ENCODE data around the gene SYNGR1.
A peak's percentile ranks its signal among the peaks of the same experiment; 100 is the strongest.

The SYNGR1 gene

GRCh38 chr22:39368461-39368911 lies 18.7 kb downstream of the SYNGR1 start:
- DNase-seq (ENCODE audit: extremely low read depth in 1 of 2, low read depth in 1 of 2) = no peak

- no peak for DNase-seq (ENCODE audit: extremely low read depth in 1 of 2, low read depth in 1 of 2)
Measured at GRCh38 chr22:39369186-39369585, 19.4 kb downstream of the SYNGR1 start.

DNA sequence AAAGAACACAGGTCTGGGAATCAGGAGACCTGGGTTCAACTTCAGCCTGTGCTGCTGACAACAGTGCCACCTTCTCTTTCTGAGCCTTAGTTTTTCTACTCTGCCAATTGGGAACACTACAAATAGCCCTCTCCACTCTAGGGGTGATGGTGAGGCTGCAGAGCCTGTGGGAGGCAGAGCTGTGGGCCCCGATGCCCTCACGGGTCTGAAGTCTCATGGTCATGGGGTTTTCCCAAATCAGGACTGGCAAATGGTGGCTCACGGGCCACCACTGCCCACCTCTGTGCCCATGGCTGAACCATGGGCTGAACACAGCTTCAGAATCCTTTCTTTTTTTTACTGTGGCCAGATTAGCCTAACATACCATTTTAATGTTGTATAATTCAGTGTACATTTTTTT lies 19.8 kb downstream of the SYNGR1 start:
- no peak for DNase-seq (ENCODE audit: extremely low read depth in 1 of 2, low read depth in 1 of 2)

- DNase-seq (ENCODE audit: extremely low read depth in 1 of 2, low read depth in 1 of 2) = no peak
Measured at GRCh38 chr22:39371732-39372131, 21.9 kb downstream of the SYNGR1 start.

DNA sequence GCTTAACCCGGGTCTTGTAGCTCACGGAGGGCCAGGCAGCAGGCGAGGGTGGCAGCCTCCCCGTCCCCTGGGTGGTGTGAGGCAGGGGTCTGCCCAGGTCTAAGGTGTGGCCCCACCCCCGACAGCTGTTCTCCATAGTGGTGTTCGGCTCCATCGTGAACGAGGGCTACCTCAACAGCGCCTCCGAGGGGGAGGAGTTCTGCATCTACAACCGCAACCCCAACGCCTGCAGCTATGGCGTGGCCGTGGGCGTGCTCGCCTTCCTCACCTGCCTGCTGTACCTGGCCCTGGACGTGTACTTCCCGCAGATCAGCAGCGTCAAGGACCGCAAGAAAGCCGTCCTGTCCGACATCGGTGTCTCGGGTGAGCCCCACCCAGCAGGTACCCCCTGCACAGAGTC lies 24.4 kb downstream of the SYNGR1 start:
- no peak for DNase-seq (ENCODE audit: extremely low read depth in 1 of 2, low read depth in 1 of 2)

DNA sequence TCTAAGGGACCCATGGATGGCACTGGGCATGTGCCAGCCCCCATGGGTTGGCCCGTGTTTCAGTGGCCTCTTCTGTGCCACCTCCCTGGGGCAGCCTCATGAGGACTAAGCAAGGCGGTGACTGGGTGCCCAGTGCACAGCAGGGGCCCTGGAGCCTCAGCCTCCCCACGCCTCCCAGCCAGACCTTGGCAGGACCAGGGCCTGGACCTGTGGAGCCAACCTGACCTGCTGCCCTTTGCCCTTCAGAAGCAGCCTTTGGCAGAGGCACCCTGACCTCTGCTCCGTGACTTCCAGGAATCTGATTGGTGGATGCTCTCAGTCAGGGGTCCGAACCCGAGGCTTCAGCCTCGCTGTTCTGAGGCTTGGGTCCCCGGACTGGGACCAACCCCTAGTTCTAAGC lies 25.0 kb downstream of the SYNGR1 start:
- DNase-seq (ENCODE audit: extremely low read depth in 1 of 2, low read depth in 1 of 2) = no peak

DNA sequence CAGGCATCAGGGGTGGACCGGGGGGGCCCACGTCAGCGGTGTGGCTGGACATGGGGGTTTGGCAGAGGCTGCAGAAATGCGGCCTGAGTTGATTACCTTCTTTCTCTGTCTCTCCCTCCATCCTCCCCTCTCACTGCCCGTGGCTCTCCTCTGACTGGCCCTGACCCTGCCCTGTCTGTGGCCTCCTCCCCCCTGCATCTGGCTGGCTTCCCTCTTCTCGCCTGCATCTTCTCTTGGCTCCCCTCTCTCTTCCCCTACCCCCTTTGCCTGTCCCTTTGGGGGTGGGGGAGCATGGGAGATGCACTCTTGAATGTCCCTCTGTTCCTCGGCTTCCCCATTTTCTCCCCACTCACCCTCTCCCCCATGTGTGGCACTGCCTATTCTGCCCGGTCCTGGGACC lies 25.9 kb downstream of the SYNGR1 start:
- DNase-seq (ENCODE audit: extremely low read depth in 1 of 2, low read depth in 1 of 2) = no peak

- no peak for DNase-seq (ENCODE audit: extremely low read depth in 1 of 2, low read depth in 1 of 2)
Measured at GRCh38 chr22:39379756-39380730, 30.3 kb downstream of the SYNGR1 start.

- DNase-seq (ENCODE audit: extremely low read depth in 1 of 2, low read depth in 1 of 2) = no peak
Measured at GRCh38 chr22:39381009-39381755, 31.4 kb downstream of the SYNGR1 start.

GRCh38 chr22:39381930-39382329 lies 32.1 kb downstream of the SYNGR1 start:
- DNase-seq (ENCODE audit: extremely low read depth in 1 of 2, low read depth in 1 of 2) = no peak

DNA sequence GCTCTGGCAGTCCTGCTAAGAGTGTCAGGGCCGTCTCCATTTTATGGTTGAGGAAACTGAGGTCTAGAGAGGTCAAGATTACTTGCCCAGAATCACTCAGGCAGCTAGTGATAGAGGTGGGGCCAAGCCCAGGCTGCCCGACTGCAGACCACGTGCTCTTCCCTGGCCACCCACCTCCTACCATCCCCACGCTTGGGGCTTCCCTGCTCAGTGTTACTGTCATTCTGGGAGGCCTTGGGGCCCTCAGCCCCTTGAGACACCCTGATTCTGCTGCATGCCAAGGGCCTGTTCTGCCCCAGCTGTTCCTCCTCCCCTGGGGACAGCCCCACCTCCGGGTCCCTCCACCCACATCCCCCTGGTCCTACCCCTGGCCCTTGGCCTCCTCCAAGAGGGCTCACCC lies 32.6 kb downstream of the SYNGR1 start:
- DNase-seq (ENCODE audit: extremely low read depth in 1 of 2, low read depth in 1 of 2) = no peak

DNA sequence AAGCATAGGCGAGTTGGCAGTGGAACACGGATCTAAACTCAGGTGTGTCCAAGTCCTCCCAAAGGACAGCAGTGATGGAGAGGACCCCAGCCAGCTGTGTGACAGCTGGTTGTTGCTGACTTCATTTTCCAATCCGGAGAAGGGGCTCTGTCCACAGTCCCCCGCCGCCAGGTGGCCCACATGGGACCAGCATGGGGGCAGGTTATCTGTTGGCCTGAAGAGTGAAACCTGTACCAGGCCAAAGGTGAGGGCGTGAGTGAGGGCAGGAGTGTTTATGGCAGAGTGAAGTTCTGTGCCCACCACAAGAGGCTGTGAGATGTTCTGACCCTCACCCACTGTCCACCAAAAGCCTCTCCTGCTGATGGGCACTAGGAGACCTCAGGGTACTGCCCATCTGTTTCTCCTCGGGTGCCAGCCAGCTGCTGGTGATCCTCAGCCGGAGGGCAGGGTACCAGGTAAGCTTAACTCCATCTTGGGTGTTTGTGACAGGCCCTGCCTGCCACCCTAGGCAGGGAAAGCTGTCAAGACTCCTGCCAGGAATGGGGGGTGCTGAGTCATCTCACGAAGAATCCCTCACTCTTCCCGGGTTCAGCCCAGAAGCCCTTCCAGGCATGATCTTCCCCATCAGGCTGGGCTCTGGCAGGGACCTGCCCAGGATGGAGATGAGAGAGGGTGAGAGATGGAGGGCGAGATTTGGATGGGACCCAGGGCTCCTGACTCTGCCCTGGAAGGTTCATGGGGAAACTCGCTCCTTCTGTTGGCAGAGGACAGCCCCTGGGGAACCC lies 34.2 kb downstream of the SYNGR1 start:
- DNase-seq (ENCODE audit: extremely low read depth in 1 of 2, low read depth in 1 of 2) = no peak

DNA sequence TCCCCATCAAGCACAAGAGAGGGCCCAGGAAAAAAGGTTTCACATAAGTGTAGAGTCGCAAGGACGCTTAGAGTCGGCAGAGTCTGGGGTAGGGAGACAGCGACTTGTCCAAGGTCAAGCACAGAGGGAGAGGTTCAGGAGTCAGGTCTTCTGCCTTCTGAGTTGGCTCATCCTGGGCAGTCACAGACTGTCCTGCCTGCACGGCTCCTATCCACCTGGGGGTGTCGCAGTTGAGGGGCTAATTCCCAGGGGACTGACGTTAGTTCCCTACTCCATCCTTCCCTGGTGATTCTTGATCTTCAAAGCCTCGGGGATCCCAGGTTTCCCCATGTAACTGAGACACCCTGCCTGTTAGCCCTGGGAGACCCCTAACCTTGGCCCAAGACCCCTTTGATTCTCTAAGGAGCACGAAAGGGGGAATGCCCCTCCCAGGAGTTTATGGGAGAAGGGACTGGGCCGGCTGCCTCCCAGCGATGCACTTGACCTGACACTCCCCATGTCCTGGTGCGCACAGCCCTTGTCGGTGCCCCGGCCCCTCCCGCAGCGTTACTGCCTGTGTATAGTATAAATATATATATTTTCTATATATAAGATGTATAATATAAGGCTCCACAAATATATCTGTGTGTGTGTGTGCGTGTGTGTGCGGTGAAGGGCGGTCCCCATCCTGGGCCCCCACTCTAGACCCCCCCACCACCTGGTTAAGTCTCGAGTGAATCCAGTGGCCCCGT lies 35.1 kb downstream of the SYNGR1 start:
- DNase-seq (ENCODE audit: extremely low read depth in 1 of 2, low read depth in 1 of 2) = no peak

DNA sequence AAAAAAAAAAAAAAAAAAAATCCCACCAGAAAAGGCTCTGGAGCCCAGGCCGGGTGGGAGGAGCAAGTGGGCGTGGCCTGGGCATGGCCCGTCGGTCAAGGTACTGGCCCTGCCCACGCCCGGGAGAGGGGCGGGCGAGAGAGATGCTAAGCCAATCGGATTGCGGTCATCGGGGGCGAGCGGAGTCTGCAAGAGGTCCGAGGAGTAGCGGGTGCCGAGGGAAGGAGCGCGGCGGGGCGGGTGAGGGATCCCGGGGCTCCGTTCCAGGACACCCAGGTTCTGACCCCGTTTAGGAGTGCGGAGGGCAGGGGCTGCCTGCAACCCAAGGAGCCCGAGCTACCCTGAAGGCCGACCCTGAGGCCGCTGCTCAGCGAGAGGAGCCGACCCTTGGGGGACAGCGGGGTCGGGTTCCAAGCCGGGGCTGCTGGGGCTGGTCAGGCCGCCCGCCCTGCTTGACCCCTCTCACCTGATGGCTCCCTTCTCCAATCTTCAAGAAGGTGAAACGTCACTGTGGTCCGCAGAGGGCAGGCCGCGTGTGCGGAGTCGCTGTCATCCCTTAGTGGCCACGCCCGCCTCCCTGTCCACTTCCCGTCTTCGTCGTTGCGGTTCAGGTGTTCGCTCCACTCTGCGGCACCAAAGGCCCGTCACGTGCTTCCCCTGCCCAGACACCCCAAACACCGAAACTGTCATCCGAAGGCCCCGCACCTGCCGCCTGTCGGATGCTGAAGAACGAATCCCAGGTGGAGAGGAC lies 38.6 kb downstream of the SYNGR1 start:
- peak; percentile 51 to 70 for DNase-seq (ENCODE audit: extremely low read depth in 1 of 2, low read depth in 1 of 2)

DNA sequence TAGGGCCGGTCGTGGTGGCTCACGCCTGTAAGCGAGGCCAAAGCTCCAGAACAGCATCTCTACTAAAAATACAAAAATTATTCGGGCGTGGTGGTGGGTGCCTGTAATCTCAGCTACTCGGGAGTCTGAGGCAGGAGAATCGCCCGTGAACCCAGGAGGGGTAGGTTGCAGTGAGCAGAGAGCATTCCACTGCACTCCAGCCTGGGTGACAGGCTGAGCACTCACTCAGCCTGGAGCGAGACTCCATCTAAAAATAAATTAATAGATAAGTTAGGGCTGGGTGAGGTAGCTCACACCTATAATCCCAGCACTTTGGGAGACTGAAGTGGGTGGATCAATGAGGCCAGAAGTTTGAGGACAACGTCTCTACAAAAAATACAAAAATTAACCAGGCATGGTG lies 39.6 kb downstream of the SYNGR1 start:
- DNase-seq (ENCODE audit: extremely low read depth in 1 of 2, low read depth in 1 of 2) = no peak

- no peak for DNase-seq (ENCODE audit: extremely low read depth in 1 of 2, low read depth in 1 of 2)
Measured at GRCh38 chr22:39392341-39392948, 42.7 kb downstream of the SYNGR1 start.

GRCh38 chr22:39395936-39396796 lies 46.4 kb downstream of the SYNGR1 start:
- DNase-seq (ENCODE audit: extremely low read depth in 1 of 2, low read depth in 1 of 2) = no peak

- DNase-seq (ENCODE audit: extremely low read depth in 1 of 2, low read depth in 1 of 2) = no peak
Measured at GRCh38 chr22:39396797-39397195, 47.0 kb downstream of the SYNGR1 start.

DNA sequence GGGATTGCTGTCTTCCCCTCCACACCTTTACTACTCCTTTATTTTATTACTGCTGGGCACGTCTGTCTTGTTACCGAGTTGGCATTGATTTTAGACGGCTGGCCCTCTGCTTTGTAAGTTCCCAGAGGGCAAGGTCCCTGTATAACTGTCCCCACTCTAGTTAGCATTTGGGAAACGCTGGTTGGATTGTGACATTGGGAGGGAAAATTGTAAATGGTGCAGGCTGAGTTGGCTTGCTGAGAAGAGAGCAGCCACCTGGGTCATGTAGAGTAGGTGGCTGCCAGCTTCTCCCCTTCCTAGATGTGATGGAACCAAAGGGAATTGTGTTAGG lies 51.5 kb downstream of the SYNGR1 start:
- DNase-seq (ENCODE audit: extremely low read depth in 1 of 2, low read depth in 1 of 2) = no peak
